CD4-positive, alpha-beta T cell (primary cell): Measurements from ENCODE around the gene ICAM1. TPM values are rescaled to one million over a fixed set of nuclear protein-coding genes. Genes with fewer than 3 reads are reported as not detected.
A peak's percentile ranks its signal among the peaks of the same experiment; 100 is the strongest.

Experiments
- ATAC-seq: fragments of 200-7000 bp; cut with Tn5 transposase; one replicate; pipeline ENCODE4 v1.10.0; 2022; ENCODE audit warnings: mild to moderate bottlenecking; ENCODE audit not compliant: poor library complexity
- CTCF ChIA-PET: fragments of 350-600 bp; sonication (Branson Sonifier 250); formaldehyde crosslinking; loops from one replicate; lab custom pipeline; 2021; ENCODE audit warnings: antibody characterized with exemption, inconsistent platforms; lab: Charles Lee
- POLR2A ChIA-PET: fragments of 350-600 bp; sonication (Branson Sonifier 250); formaldehyde crosslinking; loops from one replicate; lab custom pipeline; 2021; ENCODE audit warnings: antibody characterized with exemption, inconsistent platforms; lab: Charles Lee
- DNase-seq, 14 experiments: peaks; one replicate each; pipeline ENCODE4 v3.0.0-alpha.2; 2013 to 2020; ENCODE audit warnings: mixed read lengths in 2 of 14
- H3K27ac ChIP-seq, 2 donors: one replicate each; pipeline versions ENCODE4 v1.5.1 to v1.7.0; 2013; ENCODE audit warnings: low read length in 2 of 2, low read depth in 1 of 2, mild to moderate bottlenecking in 1 of 2
- H3K27me3 ChIP-seq, 2 experiments: 1 replicate in 1 of 2; 2 replicates in 1 of 2; pipeline versions ENCODE4 v1.6.1 to v1.7.0; 2013; ENCODE audit warnings: low read length in 2 of 2, control low read depth in 1 of 2, mild to moderate bottlenecking in 1 of 2, moderate library complexity in 1 of 2; ENCODE audit not compliant: insufficient read depth in 2 of 2, control insufficient read depth in 1 of 2
- H3K36me3 ChIP-seq: one replicate; pipeline ENCODE4 v1.6.1; 2013; ENCODE audit warnings: low read length, control low read depth; ENCODE audit not compliant: insufficient read depth
- H3K4me1 ChIP-seq: one replicate; pipeline ENCODE4 v1.6.1; 2013; ENCODE audit warnings: low read length, control low read depth; ENCODE audit not compliant: insufficient read depth
- H3K4me3 ChIP-seq: one replicate; pipeline ENCODE4 v1.5.1; 2013; ENCODE audit warnings: mild to moderate bottlenecking, low read length, moderate library complexity
- H3K9me3 ChIP-seq, 2 experiments: 1 replicate in 1 of 2; 2 replicates in 1 of 2; pipeline versions ENCODE4 v1.6.1 to v1.7.0; 2013; ENCODE audit warnings: low read length in 2 of 2, mild to moderate bottlenecking in 2 of 2, control low read depth in 1 of 2, moderate library complexity in 1 of 2; ENCODE audit not compliant: control insufficient read depth in 1 of 2, insufficient read depth in 1 of 2
- H3K27ac Mint-ChIP-seq: one replicate; pipeline ENCODE4 v1.8.0; 2020; ENCODE audit warnings: mixed read lengths
- H3K27me3 Mint-ChIP-seq: one replicate; pipeline ENCODE4 v1.8.0; 2021; ENCODE audit warnings: mixed read lengths
- H3K36me3 Mint-ChIP-seq: one replicate; pipeline ENCODE4 v1.8.0; 2021; ENCODE audit warnings: low read depth, mixed read lengths
- H3K4me1 Mint-ChIP-seq: one replicate; pipeline ENCODE4 v1.8.0; 2021; ENCODE audit warnings: low read depth, mixed read lengths
- H3K4me3 Mint-ChIP-seq: one replicate; pipeline ENCODE4 v1.8.0; 2020; ENCODE audit warnings: mild to moderate bottlenecking, mixed read lengths
- H3K9me3 Mint-ChIP-seq: one replicate; pipeline ENCODE4 v1.8.0; 2020; ENCODE audit warnings: mixed read lengths
- CTCF ChIP-seq: fragments of 200-600 bp; IDR thresholded peaks from one replicate; pipeline ENCODE4 v1.8.0; 2022; ENCODE audit warnings: antibody characterized with exemption, mild to moderate bottlenecking
- intact Hi-C, 2 experiments: fragments of 100-400 bp; cut with DNase I in 1 of 2; cut with micrococcal nuclease in 1 of 2; formaldehyde crosslinking; loops; one replicate each; pipeline versions ENCODE4 v1.15.1 to v1.9.0; 2023 to 2025; cut with DNase I, micrococcal nuclease
- total RNA-seq, 174 experiments: library from RNA in 2 of 174; stranded (reverse) in 2 of 174; gene quantifications; one replicate each; pipeline ENCODE4 v1.2.3 and lab custom pipeline; 2021 to 2026

The ICAM1 gene
- total RNA-seq, 2 experiments from 2014 or later, result 7.0 to 7.4 TPM

GRCh38 chr19:10329555-10329954, 58.6 kb downstream of the ICAM1 start:
- CTCF ChIA-PET, result interaction anchor here (0.5 to 1.1 kb wide), 3 partner anchors 61 to 432 kb away, joined by 3 to 5 read pairs (median 4); no protein-coding TSS in a partner anchor
- Mint-ChIP-seq H3K4me1 (peaks cover 22% of the 10 kb centered on the region), H3K27ac (no peak overlapping the region), H3K9me3 (no peaks in the 10 kb centered on the region), H3K27me3 (no peaks in the 10 kb centered on the region), H3K36me3 (peaks cover 59% of the 10 kb centered on the region), H3K4me3 (no peak overlapping the region)
- POLR2A ChIA-PET, result no interaction called here
- intact Hi-C loops, result no loop called here
- no peaks in the 10 kb centered on the region for H3K9me3 ChIP-seq
- no peak for TF ChIP-seq CTCF
- H3K27me3 ChIP-seq, result no peaks in the 10 kb centered on the region
- peaks cover 33% of the 10 kb centered on the region for H3K4me1 ChIP-seq
- H3K36me3 ChIP-seq, result peaks cover 62% of the 10 kb centered on the region
- H3K4me3 ChIP-seq, result no peak overlapping the region
- DNase-seq, result no peak
- H3K27ac ChIP-seq, result no peak overlapping the region
- ATAC-seq, result no peak

GRCh38 chr19:10332158-10332964, 61.4 kb downstream of the ICAM1 start:
- DNase-seq (no peak), ATAC-seq (peak; percentile 1)
- peak overlapping the region; percentile 96 for H3K4me3 Mint-ChIP-seq
- peak overlapping the region; percentile 87 to 91 for H3K27ac ChIP-seq
- H3K36me3 ChIP-seq, result peaks cover 56% of the 10 kb centered on the region
- H3K27me3 Mint-ChIP-seq, result no peaks in the 10 kb centered on the region
- H3K27ac Mint-ChIP-seq, result peak overlapping the region; percentile 92
- H3K4me3 ChIP-seq, result peak overlapping the region; percentile 91
- no peaks in the 10 kb centered on the region for H3K27me3 ChIP-seq
- H3K9me3 ChIP-seq, result no peaks in the 10 kb centered on the region
- CTCF ChIA-PET, result interaction anchor here (0.5 to 0.7 kb wide), 2 partner anchors 61 to 400 kb away, joined by 3 read pairs; partner anchors contain the start of gene ICAM1
- POLR2A ChIA-PET, result interaction anchor here (0.6 to 1.9 kb wide), 9 partner anchors 11 to 272 kb away, joined by 3 to 10 read pairs (median 5); partner anchors contain the start of genes FDX2, ICAM1 and TYK2
- H3K4me1 ChIP-seq, result peaks cover 49% of the 10 kb centered on the region
- peaks cover 22% of the 10 kb centered on the region for H3K4me1 Mint-ChIP-seq
- intact Hi-C loops, result loop anchor here (5.0 kb wide), 2 partner anchors 45 to 135 kb away; partner anchors contain the start of genes ICAM4 (in 1 of the 2) and ICAM5 (in 1 of the 2)
- H3K9me3 Mint-ChIP-seq, result no peaks in the 10 kb centered on the region
- H3K36me3 Mint-ChIP-seq, result peaks cover 49% of the 10 kb centered on the region
- TF ChIP-seq CTCF, result no peak

GRCh38 chr19:10332965-10333757, 62.2 kb downstream of the ICAM1 start, which contains the start of gene RAVER1:
Gene RAVER1, minus strand, starts transcription at chr19:10333529. Its CDS starts 22 bp downstream, at chr19:10333507.
- Histone ChIP-seq H3K9me3 (no peaks in the 10 kb centered on the region), H3K36me3 (peaks cover 48% of the 10 kb centered on the region), H3K4me3 (peak within 1 kb of the TSS; percentile 91), H3K27me3 (no peaks in the 10 kb centered on the region), H3K27ac (peak within 1 kb of the TSS; percentile 87 to 91), H3K4me1 (peaks cover 54% of the 10 kb centered on the region)
- TF ChIP-seq CTCF, result no peak
- DNase-seq, result peak; percentile 96 to 100 (median 98)
- Mint-ChIP-seq H3K4me1 (peaks cover 23% of the 10 kb centered on the region), H3K4me3 (peak within 1 kb of the TSS; percentile 96), H3K27me3 (no peaks in the 10 kb centered on the region), H3K27ac (peak within 1 kb of the TSS; percentile 92), H3K9me3 (no peaks in the 10 kb centered on the region), H3K36me3 (peaks cover 41% of the 10 kb centered on the region)
- peak; percentile 96 for ATAC-seq
- POLR2A ChIA-PET, result interaction anchor here (0.6 to 1.9 kb wide), 11 partner anchors 10 to 271 kb away, joined by 3 to 10 read pairs (median 5); partner anchors contain the start of genes FDX2, ICAM1, PPAN and TYK2
- intact Hi-C loops, result loop anchor here (1.0 to 5.0 kb wide), 6 partner anchors 18 to 136 kb away; partner anchors contain the start of genes CDC37 (in 1 of the 2), ICAM4 (in 1 of the 2), ICAM5 (in 1 of the 2) and TYK2 (in 1 of the 2)
- CTCF ChIA-PET, result interaction anchor here (0.5 to 1.3 kb wide), 3 partner anchors 57 to 401 kb away, joined by 3 to 7 read pairs (median 6); no protein-coding TSS in a partner anchor
